C4-2B (cell line): ENCODE results near the gene AK5.

Experiments used
- CTCF ChIP-seq: fragments of 450-650 bp; conservative IDR thresholded peaks from 2 replicates; pipeline ENCODE4 v1.5.1; 2017; ENCODE audit warnings: mild to moderate bottlenecking
- ZFX ChIP-seq: fragments of 450-650 bp; IDR thresholded peaks from 2 replicates; pipeline ENCODE4 v1.6.1; 2017

GRCh38 chr1:77355010-77355409 is 73.2 kb downstream of the AK5 start:
- TF ChIP-seq CTCF (no peak), ZFX (no peak)
